GM19351 (cell line): ENCODE data around the gene NPAS3.

Source experiments
- ATAC-seq: cut with Tn5 transposase; IDR thresholded peaks from one replicate; pipeline ENCODE4 v1.9.1; 2021; ENCODE audit warnings: mild to moderate bottlenecking, moderate library complexity; ENCODE audit not compliant: unreplicated experiment

The NPAS3 gene

DNA sequence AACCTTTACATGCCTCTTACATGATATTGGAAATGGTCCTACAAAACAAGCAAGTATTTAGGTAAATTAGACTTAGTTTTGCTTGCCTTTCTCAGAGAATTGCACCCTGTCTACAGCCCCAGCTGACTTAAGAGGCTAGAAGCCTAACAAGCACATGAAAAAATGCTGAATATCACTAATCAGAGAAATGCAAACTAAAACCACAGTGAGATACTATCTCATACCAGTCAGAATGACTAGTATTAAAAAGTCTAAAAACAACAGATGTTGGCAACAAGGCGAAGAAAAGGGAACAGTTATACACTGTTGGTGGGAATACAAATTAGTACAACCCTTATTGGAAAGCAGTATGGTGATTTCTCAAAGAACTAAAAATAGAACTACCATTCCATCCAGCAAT, 908.4 kb downstream of the NPAS3 start:
- no peak for ATAC-seq

DNA sequence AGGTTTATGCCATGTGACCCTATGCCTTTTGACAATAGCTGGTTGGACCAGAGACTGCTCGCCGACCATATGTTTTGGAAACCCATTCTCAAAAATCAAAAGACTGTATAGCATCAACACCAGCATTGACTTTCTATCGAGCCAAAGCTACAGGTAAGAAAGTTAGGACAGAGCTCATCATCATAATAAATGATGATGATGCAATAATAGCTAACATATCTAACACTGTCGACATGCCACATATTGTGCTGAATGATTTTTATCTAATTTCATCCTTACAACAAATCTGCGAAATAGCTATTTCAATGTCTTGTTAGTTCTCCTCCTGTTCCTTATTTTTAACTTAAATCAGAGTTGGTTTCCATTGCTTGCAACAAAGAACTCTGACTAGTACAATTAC, 909.3 kb downstream of the NPAS3 start:
- no peak for ATAC-seq

- ATAC-seq: no peak
Observed at GRCh38 chr14:33848706-33849454, 910.2 kb downstream of the NPAS3 start.

DNA sequence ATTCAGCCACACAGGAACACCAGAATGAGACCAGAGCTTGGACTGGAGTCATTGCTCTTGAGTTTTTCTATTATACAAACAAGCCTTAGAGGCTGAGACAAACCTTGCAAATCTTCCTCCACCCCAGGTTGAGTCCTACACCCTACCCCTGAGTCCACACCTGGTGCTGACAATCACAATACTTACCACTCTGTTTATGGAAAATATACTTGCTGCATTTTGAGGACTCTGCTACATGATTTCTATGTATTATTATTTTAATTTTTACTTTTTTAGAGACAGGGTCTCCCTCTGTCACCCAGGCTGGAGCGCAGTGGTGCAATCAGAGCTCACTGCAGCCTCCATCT, 910.7 kb downstream of the NPAS3 start:
- no peak for ATAC-seq

DNA sequence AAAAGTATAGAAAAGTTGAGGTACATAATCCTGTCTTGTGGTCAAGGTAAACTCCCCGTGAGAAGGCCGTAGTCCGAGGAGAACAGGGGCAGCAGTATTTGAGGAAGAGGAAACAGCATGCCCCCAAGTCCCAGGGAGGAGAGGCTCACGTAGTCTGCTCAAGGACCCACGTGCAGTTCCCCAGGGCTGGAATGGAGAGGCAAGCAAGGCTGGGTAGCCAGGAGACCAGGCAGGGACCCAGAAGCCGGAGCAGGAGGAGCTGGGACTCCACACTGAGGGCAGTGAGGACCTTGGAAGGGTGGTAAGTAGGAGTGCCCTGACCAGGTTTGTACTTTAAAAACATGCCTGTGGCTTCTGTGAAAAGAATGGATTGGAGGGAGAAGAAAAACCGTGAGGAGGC, 912.1 kb downstream of the NPAS3 start:
- ATAC-seq: no peak

DNA sequence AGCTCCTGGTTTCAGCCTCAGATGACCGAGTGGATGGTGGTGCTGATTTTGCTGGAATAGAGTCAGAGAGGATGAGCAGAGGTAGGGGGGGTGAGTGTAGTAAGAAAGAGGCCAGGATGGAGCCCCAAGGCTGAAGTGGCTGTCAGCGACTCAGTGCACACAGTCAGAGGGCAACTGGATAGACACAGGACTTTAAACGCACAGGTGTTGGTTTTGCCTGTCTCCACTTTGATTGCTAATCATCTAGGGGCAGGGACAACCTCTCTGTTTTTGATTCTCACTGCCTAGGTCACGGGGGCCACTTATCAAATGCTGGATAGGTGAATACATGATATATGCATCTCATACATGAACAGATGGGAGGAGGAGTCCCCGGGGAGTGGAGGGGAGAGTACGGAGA, 912.7 kb downstream of the NPAS3 start:
- no peak for ATAC-seq

- ATAC-seq: no peak
Observed at GRCh38 chr14:33851931-33852330, 913.3 kb downstream of the NPAS3 start.
